Liver (tissue), 9 donors: ENCODE data around the gene TP53. TPM values are rescaled to one million over a fixed set of nuclear protein-coding genes. Genes with fewer than 3 reads are reported as not detected.

Source experiments
- DNase-seq: peaks from one replicate; pipeline ENCODE4 v3.0.0-alpha.2; 2017; ENCODE audit warnings: low spot score
- H3K27ac ChIP-seq, 2 donors: one replicate each; pipeline ENCODE4 v1.7.0; 2013; ENCODE audit warnings: inconsistent platforms in 2 of 2, low read length in 2 of 2, control low read depth in 1 of 2, low read depth in 1 of 2, mild to moderate bottlenecking in 1 of 2
- H3K27me3 ChIP-seq, 4 donors: one replicate each; pipeline versions ENCODE4 v1.6.1 to v1.7.0; 2013; ENCODE audit warnings: low read length in 3 of 4, inconsistent platforms in 1 of 4, mild to moderate bottlenecking in 1 of 4, moderate library complexity in 1 of 4; ENCODE audit not compliant: control insufficient read depth in 4 of 4, insufficient read depth in 4 of 4
- H3K36me3 ChIP-seq, 4 donors: one replicate each; pipeline versions ENCODE4 v1.6.1 to v1.7.0; 2013; ENCODE audit warnings: low read length in 3 of 4, mild to moderate bottlenecking in 3 of 4, low read depth in 1 of 4, moderate library complexity in 1 of 4; ENCODE audit not compliant: control insufficient read depth in 4 of 4, insufficient read depth in 3 of 4
- H3K4me1 ChIP-seq, 4 donors: one replicate each; pipeline versions ENCODE4 v1.6.1 to v1.7.0; 2013; ENCODE audit warnings: low read length in 3 of 4, mild to moderate bottlenecking in 3 of 4, moderate library complexity in 1 of 4; ENCODE audit not compliant: control insufficient read depth in 4 of 4, insufficient read depth in 4 of 4
- H3K4me3 ChIP-seq, 3 donors: one replicate each; pipeline versions ENCODE4 v1.6.1 to v1.7.0; 2013; ENCODE audit warnings: low read length in 3 of 3, control low read depth in 1 of 3, low read depth in 1 of 3, mild to moderate bottlenecking in 1 of 3
- H3K9ac ChIP-seq, 2 donors: one replicate each; pipeline ENCODE4 v1.7.0; 2013; ENCODE audit warnings: low read length in 2 of 2, mild to moderate bottlenecking in 2 of 2, moderate library complexity in 2 of 2, control low read depth in 1 of 2, low read depth in 1 of 2
- H3K9me3 ChIP-seq, 4 donors: one replicate each; pipeline versions ENCODE4 v1.6.1 to v1.7.0; 2013; ENCODE audit warnings: low read length in 3 of 4; ENCODE audit not compliant: control insufficient read depth in 4 of 4
- EGR1 ChIP-seq, 2 donors: IDR thresholded peaks; 2 replicates each; pipeline ENCODE4 v1.6.1; 2016 to 2018; ENCODE audit warnings: antibody characterized with exemption in 2 of 2, low read depth in 2 of 2
- FOXA1 ChIP-seq: IDR thresholded peaks from 2 replicates; pipeline ENCODE4 v1.6.1; 2016; ENCODE audit warnings: antibody characterized with exemption
- FOXA2 ChIP-seq: IDR thresholded peaks from 2 replicates; pipeline ENCODE4 v1.6.1; 2016; ENCODE audit warnings: antibody characterized with exemption
- GABPA ChIP-seq, 2 donors: IDR thresholded peaks in 1 of 2; conservative IDR thresholded peaks in 1 of 2; 2 replicates each; pipeline ENCODE4 v1.6.1; 2016; ENCODE audit warnings: antibody characterized with exemption in 2 of 2, mild to moderate bottlenecking in 1 of 2, moderate library complexity in 1 of 2
- HNF4A ChIP-seq, 2 donors: conservative IDR thresholded peaks; 2 replicates each; pipeline ENCODE4 v1.6.1; 2016; ENCODE audit warnings: antibody characterized with exemption in 2 of 2, mild to moderate bottlenecking in 2 of 2
- HNF4G ChIP-seq: IDR thresholded peaks from 2 replicates; pipeline ENCODE4 v1.6.1; 2016; ENCODE audit warnings: antibody characterized with exemption
- JUND ChIP-seq, 2 donors: IDR thresholded peaks; 2 replicates each; pipeline ENCODE4 v1.6.1; 2016; ENCODE audit warnings: antibody characterized with exemption in 2 of 2
- NR2F2 ChIP-seq: IDR thresholded peaks from 2 replicates; pipeline ENCODE4 v1.6.1; 2016; ENCODE audit warnings: antibody characterized with exemption
- RAD21 ChIP-seq, 2 donors: IDR thresholded peaks; 2 replicates each; pipeline ENCODE4 v1.6.1; 2016; ENCODE audit warnings: antibody characterized with exemption in 2 of 2, mild to moderate bottlenecking in 2 of 2
- RXRA ChIP-seq, 2 donors: IDR thresholded peaks; 2 replicates each; pipeline ENCODE4 v1.6.1; 2017 to 2018; ENCODE audit warnings: antibody characterized with exemption in 2 of 2, mild to moderate bottlenecking in 1 of 2
- SP1 ChIP-seq: IDR thresholded peaks from 2 replicates; pipeline ENCODE4 v1.6.1; 2018; ENCODE audit warnings: antibody characterized with exemption, mild to moderate bottlenecking
- TAF1 ChIP-seq: conservative IDR thresholded peaks from 2 replicates; pipeline ENCODE4 v1.6.1; 2016; ENCODE audit warnings: antibody characterized with exemption, mild to moderate bottlenecking
- YY1 ChIP-seq: IDR thresholded peaks from 2 replicates; pipeline ENCODE4 v1.6.1; 2016; ENCODE audit warnings: antibody characterized with exemption, mild to moderate bottlenecking
- WGBS: extraction: QIAGEN DNeasy Blood & Tissue Kit; methylation state at CpG from one replicate; pipeline ENCODE4 v1.1.7; 2013; 5-methylcytosine and 5-hydroxymethylcytosine counted together
- polyA plus RNA-seq, 2 donors: library from polyadenylated mRNA; stranded (reverse) in 1 of 2; unstranded in 1 of 2; fragments of 200-250 nt in 1 of 2; fragments of >200 nt in 1 of 2; fragmentation: Nextera tagmentation in 1 of 2; extraction: Ambion mirVana in 1 of 2; gene quantifications; one replicate each; pipeline versions ENCODE4 v1.2.1 to v1.2.3, GENCODE V29; 2013 to 2015
- total RNA-seq, 2 donors: library from RNA; depleted of rRNA; stranded (reverse); fragments of >200 nt; gene quantifications; one replicate each; pipeline ENCODE4 v1.2.3, GENCODE V29; 2014
- TF ChIP-seq, protein P1 (sequence below): IDR thresholded peaks from 2 replicates; pipeline ENCODE4 v1.6.1; 2016; ENCODE audit warnings: antibody characterized with exemption
- TF ChIP-seq, protein P2 (sequence below): IDR thresholded peaks from 2 replicates; pipeline ENCODE4 v1.6.1; 2016; ENCODE audit warnings: antibody characterized with exemption
- TF ChIP-seq, protein P3 (sequence below): IDR thresholded peaks from 2 replicates; pipeline ENCODE4 v1.6.1; 2016; ENCODE audit warnings: antibody characterized with exemption
- TF ChIP-seq, protein P4 (sequence below): IDR thresholded peaks from 2 replicates; pipeline ENCODE4 v1.6.1; 2016; ENCODE audit warnings: antibody characterized with exemption, mild to moderate bottlenecking
- TF ChIP-seq, protein P5 (sequence below): fragments of 150-350 bp; IDR thresholded peaks from 2 replicates; pipeline ENCODE4 v1.5.1; 2017; ENCODE audit warnings: improper control_type of control experiment, low read depth, low read length; ENCODE audit not compliant: missing input control
- donor health status: healthy.
- donor health status: healthy.
- donor health status: healthy.
- donor health status: healthy.
- donor health status: healthy.

TP53 gene
- 10 to 100 TPM; 12.3 to 18.4 TPM for total RNA-seq
- polyA plus RNA-seq, result 10 to 100 TPM in 1 of 2 donors, 1 to 10 TPM in 1; 8.3 to 13.0 TPM

DNA sequence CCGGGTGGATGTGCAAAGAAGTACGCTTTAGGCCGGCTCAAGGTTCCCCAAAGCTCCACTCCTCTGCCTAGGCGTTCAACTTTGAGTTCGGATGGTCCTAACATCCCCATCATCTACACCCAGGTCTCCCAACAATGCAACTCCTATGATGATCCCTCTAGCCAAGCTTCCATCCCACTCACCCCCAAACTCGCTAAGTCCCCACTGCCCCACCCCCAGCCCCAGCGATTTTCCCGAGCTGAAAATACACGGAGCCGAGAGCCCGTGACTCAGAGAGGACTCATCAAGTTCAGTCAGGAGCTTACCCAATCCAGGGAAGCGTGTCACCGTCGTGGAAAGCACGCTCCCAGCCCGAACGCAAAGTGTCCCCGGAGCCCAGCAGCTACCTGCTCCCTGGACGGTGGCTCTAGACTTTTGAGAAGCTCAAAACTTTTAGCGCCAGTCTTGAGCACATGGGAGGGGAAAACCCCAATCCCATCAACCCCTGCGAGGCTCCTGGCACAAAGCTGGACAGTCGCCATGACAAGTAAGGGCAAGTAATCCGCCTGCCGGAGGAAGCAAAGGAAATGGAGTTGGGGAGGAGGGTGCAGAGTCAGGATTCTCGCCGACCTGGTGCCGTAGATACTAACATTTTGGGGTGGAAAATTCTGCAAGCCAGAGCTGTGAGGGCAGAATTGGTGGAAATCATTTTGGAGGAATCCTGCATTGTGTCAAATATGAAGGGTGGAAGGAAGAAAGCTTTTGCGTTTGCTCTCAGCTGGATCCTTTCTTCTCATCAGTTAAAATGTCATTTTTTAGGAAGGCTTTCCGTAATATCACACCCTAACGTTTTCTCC lies at the start of gene TP53:
TP53 (minus strand) TSS at position 419 of the 836 bp plus-strand sequence. CDS start 10,896 bp downstream, outside the sequence.
- peak; percentile 98 for TF ChIP-seq YY1
- TF ChIP-seq HNF4G, result no peak
- no peak for TF ChIP-seq RXRA (IDR thresholded peaks at IDR 0.05)
- peak in 1 of 2 donors; percentile 36 for TF ChIP-seq RAD21 (IDR thresholded peaks at IDR 0.05)
- TF ChIP-seq FOXA2, result no peak
- no peak for TF ChIP-seq EGR1 (IDR thresholded peaks at IDR 0.05; ENCODE audit: low read depth in 2 of 2)
- TF ChIP-seq, protein P1, sequence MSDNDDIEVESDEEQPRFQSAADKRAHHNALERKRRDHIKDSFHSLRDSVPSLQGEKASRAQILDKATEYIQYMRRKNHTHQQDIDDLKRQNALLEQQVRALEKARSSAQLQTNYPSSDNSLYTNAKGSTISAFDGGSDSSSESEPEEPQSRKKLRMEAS, result peak; percentile 90
- TF ChIP-seq, protein P2, sequence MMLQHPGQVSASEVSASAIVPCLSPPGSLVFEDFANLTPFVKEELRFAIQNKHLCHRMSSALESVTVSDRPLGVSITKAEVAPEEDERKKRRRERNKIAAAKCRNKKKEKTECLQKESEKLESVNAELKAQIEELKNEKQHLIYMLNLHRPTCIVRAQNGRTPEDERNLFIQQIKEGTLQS, result no peak
- TF ChIP-seq, protein P3, sequence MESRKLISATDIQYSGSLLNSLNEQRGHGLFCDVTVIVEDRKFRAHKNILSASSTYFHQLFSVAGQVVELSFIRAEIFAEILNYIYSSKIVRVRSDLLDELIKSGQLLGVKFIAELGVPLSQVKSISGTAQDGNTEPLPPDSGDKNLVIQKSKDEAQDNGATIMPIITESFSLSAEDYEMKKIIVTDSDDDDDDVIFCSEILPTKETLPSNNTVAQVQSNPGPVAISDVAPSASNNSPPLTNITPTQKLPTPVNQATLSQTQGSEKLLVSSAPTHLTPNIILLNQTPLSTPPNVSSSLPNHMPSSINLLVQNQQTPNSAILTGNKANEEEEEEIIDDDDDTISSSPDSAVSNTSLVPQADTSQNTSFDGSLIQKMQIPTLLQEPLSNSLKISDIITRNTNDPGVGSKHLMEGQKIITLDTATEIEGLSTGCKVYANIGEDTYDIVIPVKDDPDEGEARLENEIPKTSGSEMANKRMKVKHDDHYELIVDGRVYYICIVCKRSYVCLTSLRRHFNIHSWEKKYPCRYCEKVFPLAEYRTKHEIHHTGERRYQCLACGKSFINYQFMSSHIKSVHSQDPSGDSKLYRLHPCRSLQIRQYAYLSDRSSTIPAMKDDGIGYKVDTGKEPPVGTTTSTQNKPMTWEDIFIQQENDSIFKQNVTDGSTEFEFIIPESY, result no peak
- TF ChIP-seq HNF4A (conservative IDR thresholded peaks at IDR 0.05), result peak; percentile 7 to 8
- no peak for TF ChIP-seq FOXA1
- peak; percentile 77 for TF ChIP-seq TAF1
- TF ChIP-seq GABPA (IDR thresholded peaks at IDR 0.05 in 1 of 2, conservative IDR thresholded peaks at IDR 0.05 in 1 of 2), result peak in 1 of 2 donors; percentile 64
- peak; percentile 40 for TF ChIP-seq SP1
- TF ChIP-seq, protein P4, sequence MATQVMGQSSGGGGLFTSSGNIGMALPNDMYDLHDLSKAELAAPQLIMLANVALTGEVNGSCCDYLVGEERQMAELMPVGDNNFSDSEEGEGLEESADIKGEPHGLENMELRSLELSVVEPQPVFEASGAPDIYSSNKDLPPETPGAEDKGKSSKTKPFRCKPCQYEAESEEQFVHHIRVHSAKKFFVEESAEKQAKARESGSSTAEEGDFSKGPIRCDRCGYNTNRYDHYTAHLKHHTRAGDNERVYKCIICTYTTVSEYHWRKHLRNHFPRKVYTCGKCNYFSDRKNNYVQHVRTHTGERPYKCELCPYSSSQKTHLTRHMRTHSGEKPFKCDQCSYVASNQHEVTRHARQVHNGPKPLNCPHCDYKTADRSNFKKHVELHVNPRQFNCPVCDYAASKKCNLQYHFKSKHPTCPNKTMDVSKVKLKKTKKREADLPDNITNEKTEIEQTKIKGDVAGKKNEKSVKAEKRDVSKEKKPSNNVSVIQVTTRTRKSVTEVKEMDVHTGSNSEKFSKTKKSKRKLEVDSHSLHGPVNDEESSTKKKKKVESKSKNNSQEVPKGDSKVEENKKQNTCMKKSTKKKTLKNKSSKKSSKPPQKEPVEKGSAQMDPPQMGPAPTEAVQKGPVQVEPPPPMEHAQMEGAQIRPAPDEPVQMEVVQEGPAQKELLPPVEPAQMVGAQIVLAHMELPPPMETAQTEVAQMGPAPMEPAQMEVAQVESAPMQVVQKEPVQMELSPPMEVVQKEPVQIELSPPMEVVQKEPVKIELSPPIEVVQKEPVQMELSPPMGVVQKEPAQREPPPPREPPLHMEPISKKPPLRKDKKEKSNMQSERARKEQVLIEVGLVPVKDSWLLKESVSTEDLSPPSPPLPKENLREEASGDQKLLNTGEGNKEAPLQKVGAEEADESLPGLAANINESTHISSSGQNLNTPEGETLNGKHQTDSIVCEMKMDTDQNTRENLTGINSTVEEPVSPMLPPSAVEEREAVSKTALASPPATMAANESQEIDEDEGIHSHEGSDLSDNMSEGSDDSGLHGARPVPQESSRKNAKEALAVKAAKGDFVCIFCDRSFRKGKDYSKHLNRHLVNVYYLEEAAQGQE, result peak; percentile 71
- TF ChIP-seq, protein P5, sequence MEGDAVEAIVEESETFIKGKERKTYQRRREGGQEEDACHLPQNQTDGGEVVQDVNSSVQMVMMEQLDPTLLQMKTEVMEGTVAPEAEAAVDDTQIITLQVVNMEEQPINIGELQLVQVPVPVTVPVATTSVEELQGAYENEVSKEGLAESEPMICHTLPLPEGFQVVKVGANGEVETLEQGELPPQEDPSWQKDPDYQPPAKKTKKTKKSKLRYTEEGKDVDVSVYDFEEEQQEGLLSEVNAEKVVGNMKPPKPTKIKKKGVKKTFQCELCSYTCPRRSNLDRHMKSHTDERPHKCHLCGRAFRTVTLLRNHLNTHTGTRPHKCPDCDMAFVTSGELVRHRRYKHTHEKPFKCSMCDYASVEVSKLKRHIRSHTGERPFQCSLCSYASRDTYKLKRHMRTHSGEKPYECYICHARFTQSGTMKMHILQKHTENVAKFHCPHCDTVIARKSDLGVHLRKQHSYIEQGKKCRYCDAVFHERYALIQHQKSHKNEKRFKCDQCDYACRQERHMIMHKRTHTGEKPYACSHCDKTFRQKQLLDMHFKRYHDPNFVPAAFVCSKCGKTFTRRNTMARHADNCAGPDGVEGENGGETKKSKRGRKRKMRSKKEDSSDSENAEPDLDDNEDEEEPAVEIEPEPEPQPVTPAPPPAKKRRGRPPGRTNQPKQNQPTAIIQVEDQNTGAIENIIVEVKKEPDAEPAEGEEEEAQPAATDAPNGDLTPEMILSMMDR, result peak; percentile 29
- TF ChIP-seq NR2F2, result no peak
- no peak for TF ChIP-seq JUND (IDR thresholded peaks at IDR 0.05)
- H3K9ac ChIP-seq, result peak within 1 kb of the TSS; percentile 93 to 98
- under 1% methylated on average over 30 of the region's 30 CpGs for WGBS
- peak within 1 kb of the TSS; percentile 93 to 98 for H3K27ac ChIP-seq
- no peaks in the 10 kb centered on the region for H3K27me3 ChIP-seq
- peak; percentile 85 for DNase-seq
- no peaks in the 10 kb centered on the region for H3K36me3 ChIP-seq
- no peaks in the 10 kb centered on the region for H3K9me3 ChIP-seq
- H3K4me3 ChIP-seq, result peak within 1 kb of the TSS; percentile 84 to 100 (median 85)
- peaks cover 4 to 31% (median 24%) of the 10 kb centered on the region in 4 donors for H3K4me1 ChIP-seq
